HUDEP-2 (cell line): ENCODE results near the gene TNC.

Experiments
- DNase-seq, 76 experiments: peaks; one replicate each; lab custom pipeline; 2025; ENCODE audit not compliant: unreplicated experiment in 76 of 76; lab: John Stamatoyannopoulos, UW

Gene TNC

GRCh38 chr9:115015018-115015635, 102.8 kb downstream of the TNC start:
- DNase-seq: peak in 3 of 76 experiments; percentile 0 to 2 (median 0)

- no peak for DNase-seq
These were observed 103.5 kb downstream of the TNC start for GRCh38 chr9:115014438-115014837.

- peak in 50 of 76 experiments; percentile 3 to 53 (median 23) for DNase-seq
These were observed 104.0 kb downstream of the TNC start for GRCh38 chr9:115013998-115014397.

GRCh38 chr9:115012486-115012885, 105.5 kb downstream of the TNC start:
- no peak for DNase-seq

GRCh38 chr9:115010874-115011273, 107.1 kb downstream of the TNC start:
- no peak for DNase-seq

GRCh38 chr9:115008536-115009270, 109.3 kb downstream of the TNC start:
- DNase-seq: no peak

GRCh38 chr9:115006660-115007059, 111.3 kb downstream of the TNC start:
- DNase-seq: no peak

GRCh38 chr9:115005322-115005721, 112.6 kb downstream of the TNC start:
- DNase-seq: no peak

GRCh38 chr9:115004545-115004944, 113.4 kb downstream of the TNC start:
- DNase-seq: no peak

- DNase-seq: no peak
These were observed 115.4 kb downstream of the TNC start for GRCh38 chr9:115002371-115003120.

- no peak for DNase-seq
These were observed 117.7 kb downstream of the TNC start for GRCh38 chr9:115000217-115000639.

- DNase-seq: no peak
These were observed 119.6 kb downstream of the TNC start for GRCh38 chr9:114998326-114998725.

- DNase-seq: no peak
These were observed 122.2 kb downstream of the TNC start for GRCh38 chr9:114995681-114996221.

- no peak for DNase-seq
These were observed 123.2 kb downstream of the TNC start for GRCh38 chr9:114994768-114995167.

GRCh38 chr9:114991861-114992260, 126.1 kb downstream of the TNC start:
- DNase-seq: no peak

GRCh38 chr9:114990901-114991300, 127.1 kb downstream of the TNC start:
- no peak for DNase-seq

GRCh38 chr9:114989600-114990410, 128.2 kb downstream of the TNC start:
- no peak for DNase-seq

- no peak for DNase-seq
These were observed 128.9 kb downstream of the TNC start for GRCh38 chr9:114988962-114989599.

GRCh38 chr9:114987116-114987515, 130.8 kb downstream of the TNC start:
- DNase-seq: no peak

- no peak for DNase-seq
These were observed 131.9 kb downstream of the TNC start for GRCh38 chr9:114985959-114986501.
